Duodenal mucosa (tissue), 2 donors: Measurements from ENCODE around the gene LRRC25.
"Not testable (repeated sequence)": the region's sequence is repeated elsewhere in the genome, so short reads cannot be mapped to it uniquely, and the experiment has no call there.

ENCODE experiments used
- H3K27ac ChIP-seq: one replicate; pipeline ENCODE4 v1.7.0; 2013; ENCODE audit warnings: low read depth, low read length
- H3K27me3 ChIP-seq, 2 donors: one replicate each; pipeline ENCODE4 v1.7.0; 2013; ENCODE audit warnings: low read length in 2 of 2, control low read depth in 1 of 2; ENCODE audit not compliant: insufficient read depth in 2 of 2, control insufficient read depth in 1 of 2
- H3K36me3 ChIP-seq, 2 donors: one replicate each; pipeline ENCODE4 v1.7.0; 2013; ENCODE audit warnings: low read length in 2 of 2, control low read depth in 1 of 2; ENCODE audit not compliant: insufficient read depth in 2 of 2, control insufficient read depth in 1 of 2
- H3K4me1 ChIP-seq, 2 donors: one replicate each; pipeline ENCODE4 v1.7.0; 2013; ENCODE audit warnings: low read length in 2 of 2, control low read depth in 1 of 2; ENCODE audit not compliant: insufficient read depth in 2 of 2, control insufficient read depth in 1 of 2
- H3K4me3 ChIP-seq, 2 donors: one replicate each; pipeline ENCODE4 v1.7.0; 2013; ENCODE audit warnings: low read length in 2 of 2, low read depth in 1 of 2
- H3K9ac ChIP-seq, 2 donors: one replicate each; pipeline ENCODE4 v1.7.0; 2013; ENCODE audit warnings: low read length in 2 of 2, low read depth in 1 of 2
- H3K9me3 ChIP-seq, 2 donors: one replicate each; pipeline ENCODE4 v1.7.0; 2013; ENCODE audit warnings: low read length in 2 of 2, control low read depth in 1 of 2; ENCODE audit not compliant: control insufficient read depth in 1 of 2

LRRC25 gene

GRCh38 chr19:18388960-18389725 lies 8.3 kb downstream of the LRRC25 start:
- peaks cover 17 to 45% of the 10 kb centered on the region in 2 donors for H3K4me1 ChIP-seq
- peaks cover 0 to 5% of the 10 kb centered on the region in 2 donors for H3K36me3 ChIP-seq
- no peaks in the 10 kb centered on the region for H3K27me3 ChIP-seq
- H3K9me3 ChIP-seq, result no peaks in the 10 kb centered on the region
- H3K27ac ChIP-seq, result no peak overlapping the region
- H3K4me3 ChIP-seq, result peak overlapping the region in 1 of 2 donors; percentile 51
- peak overlapping the region in 1 of 2 donors; percentile 70 for H3K9ac ChIP-seq

- Histone ChIP-seq H3K9me3 (no peaks in the 10 kb centered on the region), H3K27me3 (no peaks in the 10 kb centered on the region), H3K27ac (peak overlapping the region; percentile 51), H3K4me1 (peaks cover 17 to 45% of the 10 kb centered on the region in 2 donors), H3K9ac (peak overlapping the region; percentile 42 to 70), H3K4me3 (peak overlapping the region; percentile 51 to 55), H3K36me3 (peaks cover 0 to 5% of the 10 kb centered on the region in 2 donors)
These were observed 9.1 kb downstream of the LRRC25 start for GRCh38 chr19:18388100-18388959.

GRCh38 chr19:18386543-18387271 lies 10.7 kb downstream of the LRRC25 start:
- Histone ChIP-seq H3K36me3 (peaks cover 0 to 5% of the 10 kb centered on the region in 2 donors), H3K27ac (peak overlapping the region; percentile 64), H3K9me3 (no peaks in the 10 kb centered on the region), H3K9ac (peak overlapping the region; percentile 16 to 67), H3K4me1 (peaks cover 17 to 34% of the 10 kb centered on the region in 2 donors), H3K4me3 (peak overlapping the region; percentile 52 to 70), H3K27me3 (no peaks in the 10 kb centered on the region)

- Histone ChIP-seq H3K9ac (peak within 1 kb of the TSS; percentile 16 to 67), H3K27ac (peak within 1 kb of the TSS; percentile 64), H3K4me3 (peak within 1 kb of the TSS; percentile 52 to 70), H3K9me3 (no peaks in the 10 kb centered on the region), H3K4me1 (peaks cover 17 to 34% of the 10 kb centered on the region in 2 donors), H3K36me3 (peaks cover 0 to 5% of the 10 kb centered on the region in 2 donors), H3K27me3 (no peaks in the 10 kb centered on the region)
These were observed 11.5 kb downstream of the LRRC25 start, which contains the start of gene GDF15 for GRCh38 chr19:18385675-18386542. GDF15 (plus strand) TSS chr19:18386158; CDS start chr19:18386190, 32 bp downstream.

GRCh38 chr19:18385359-18385674 lies 12.1 kb downstream of the LRRC25 start:
- Histone ChIP-seq H3K9me3 (no peaks in the 10 kb centered on the region), H3K9ac (no peak overlapping the region), H3K36me3 (peaks cover 0 to 5% of the 10 kb centered on the region in 2 donors), H3K27ac (peak overlapping the region; percentile 64), H3K4me1 (peaks cover 21 to 39% of the 10 kb centered on the region in 2 donors), H3K27me3 (no peaks in the 10 kb centered on the region), H3K4me3 (peak overlapping the region in 1 of 2 donors; percentile 1)

- Histone ChIP-seq H3K4me1 (peaks cover 26 to 44% of the 10 kb centered on the region in 2 donors), H3K4me3 (no peak overlapping the region), H3K27ac (peak overlapping the region; percentile 64), H3K36me3 (peaks cover 0 to 3% of the 10 kb centered on the region in 2 donors), H3K9ac (no peak overlapping the region), H3K9me3 (no peaks in the 10 kb centered on the region), H3K27me3 (no peaks in the 10 kb centered on the region)
These were observed 12.6 kb downstream of the LRRC25 start for GRCh38 chr19:18384775-18385174.

- not testable (repeated sequence) for H3K9me3 ChIP-seq, H3K27ac ChIP-seq, H3K36me3 ChIP-seq, H3K27me3 ChIP-seq, H3K4me3 ChIP-seq, H3K9ac ChIP-seq
- H3K4me1 ChIP-seq, result peaks cover 27 to 41% of the 10 kb centered on the region in 2 donors
These were observed 13.8 kb downstream of the LRRC25 start for GRCh38 chr19:18383622-18384021.

- no peaks in the 10 kb centered on the region for H3K27me3 ChIP-seq
- H3K27ac ChIP-seq, result no peak overlapping the region
- peaks cover 17 to 22% of the 10 kb centered on the region in 2 donors for H3K4me1 ChIP-seq
- H3K4me3 ChIP-seq, result no peak overlapping the region
- H3K36me3 ChIP-seq, result no peaks in the 10 kb centered on the region
- H3K9me3 ChIP-seq, result no peaks in the 10 kb centered on the region
- peak overlapping the region in 1 of 2 donors; percentile 27 for H3K9ac ChIP-seq
These were observed 16.6 kb downstream of the LRRC25 start for GRCh38 chr19:18380843-18381242.
